HCT116 (cell line): ENCODE data around the gene TFPI2. TPM values are rescaled to one million over a fixed set of nuclear protein-coding genes. Genes with fewer than 3 reads are reported as not detected.

Experiments used
- ATAC-seq: fragments of 200-7000 bp; cut with Tn5 transposase; 2 replicates; pipeline ENCODE4 v1.9.1; 2020; ENCODE audit warnings: mild to moderate bottlenecking, moderate library complexity
- BruUV-seq: library from RNA; stranded (reverse); fragments of 400-500 nt; replicated peaks from 2 replicates; lab custom pipeline; 2021; lab: Mats Ljungman, UMichigan
- CTCF ChIA-PET: fragments of 300-600 bp; sonication (Branson Sonifier 250); formaldehyde crosslinking; loops from one replicate; lab custom pipeline; 2021; ENCODE audit warnings: antibody characterized with exemption; lab: Charles Lee
- POLR2A ChIA-PET: fragments of 300-600, 350-600 bp; sonication (Branson Sonifier 250); formaldehyde crosslinking; loops from one replicate; lab custom pipeline; 2021; ENCODE audit warnings: antibody characterized with exemption; lab: Charles Lee
- RAD21 ChIA-PET, 2 experiments: fragments of 300-600 bp; sonication (Branson Sonifier 250); formaldehyde crosslinking; loops; one replicate each; lab custom pipeline; 2023; ENCODE audit warnings: low total read pairs in 2 of 2; ENCODE audit not compliant: uncharacterized antibody in 2 of 2, unreplicated experiment in 2 of 2, low non-redundant PET in 1 of 2; lab: Charles Lee
- DNase-seq: peaks from one replicate; pipeline ENCODE4 v3.0.0-alpha.2; 2010; ENCODE audit warnings: low read depth, low spot score
- H2AFZ ChIP-seq: fragments of 200-600 bp; shearing (Covaris generic), sonication (generic); 2 replicates; pipeline ENCODE4 v1.6.1; 2017; ENCODE audit warnings: low read depth, mixed run types, mixed read lengths, antibody characterized with exemption, low read length; ENCODE audit not compliant: poor library complexity, severe bottlenecking
- H3K27ac ChIP-seq: 2 replicates; pipeline ENCODE4 v1.5.1; 2012; ENCODE audit warnings: low read depth, low read length
- H3K27me3 ChIP-seq: fragments of 200-600 bp; sonication (generic); 2 replicates; pipeline ENCODE4 v1.6.1; 2016; ENCODE audit warnings: mixed run types, low read length, mixed read lengths; ENCODE audit not compliant: insufficient read depth
- H3K36me3 ChIP-seq, 2 experiments: fragments of 200-500 bp in 1 of 2; fragments of 200-600 bp in 1 of 2; sonication (Bioruptor generic) in 1 of 2; sonication (generic) in 1 of 2; 2 replicates each; pipeline versions ENCODE4 v1.5.1 to v1.6.1; 2014 to 2016; ENCODE audit warnings: low read length in 2 of 2, inconsistent platforms in 1 of 2, mixed read lengths in 1 of 2, mixed run types in 1 of 2; ENCODE audit not compliant: insufficient read depth in 2 of 2, control insufficient read depth in 1 of 2
- H3K4me1 ChIP-seq, 2 experiments: fragments of 200-600 bp in 1 of 2; sonication (generic) in 1 of 2; 2 replicates each; pipeline versions ENCODE4 v1.5.1 to v1.6.1; 2012 to 2017; ENCODE audit warnings: low read length in 2 of 2, inconsistent platforms in 1 of 2, mild to moderate bottlenecking in 1 of 2, mixed read lengths in 1 of 2, mixed run types in 1 of 2, moderate library complexity in 1 of 2; ENCODE audit not compliant: insufficient read depth in 2 of 2, control insufficient read depth in 1 of 2
- H3K4me2 ChIP-seq: fragments of 200-600 bp; sonication (generic); 2 replicates; pipeline ENCODE4 v1.6.1; 2017; ENCODE audit warnings: mixed run types, low read length, mixed read lengths
- H3K4me3 ChIP-seq, 2 experiments: fragments of 200-600 bp in 1 of 2; sonication (generic) in 1 of 2; replicated peaks in 1 of 2; 2 replicates each; pipeline ENCODE4 v1.5.1; 2011 to 2016; ENCODE audit warnings: low read length in 2 of 2, control low read depth in 1 of 2, low read depth in 1 of 2, mild to moderate bottlenecking in 1 of 2, mixed read lengths in 1 of 2, mixed run types in 1 of 2
- H3K79me2 ChIP-seq: fragments of 200-600 bp; sonication (generic); 2 replicates; pipeline ENCODE4 v1.6.1; 2017; ENCODE audit warnings: mild to moderate bottlenecking, mixed run types, low read length, moderate library complexity, mixed read lengths; ENCODE audit not compliant: insufficient read depth
- H3K9ac ChIP-seq: fragments of 200-600 bp; sonication (generic); 2 replicates; pipeline ENCODE4 v1.6.1; 2016; ENCODE audit warnings: low read length, mixed read lengths
- H3K9me2 ChIP-seq: fragments of 200-600 bp; sonication (generic), shearing (Covaris generic); 2 replicates; pipeline ENCODE4 v1.6.1; 2017; ENCODE audit warnings: mixed run types, mild to moderate bottlenecking, moderate library complexity; ENCODE audit not compliant: insufficient read depth
- H3K9me3 ChIP-seq, 2 experiments: fragments of 200-500 bp in 1 of 2; fragments of 200-600 bp in 1 of 2; sonication (Bioruptor generic) in 1 of 2; sonication (generic) in 1 of 2; 2 replicates each; pipeline ENCODE4 v1.6.1; 2014 to 2017; ENCODE audit warnings: low read length in 2 of 2, mixed read lengths in 2 of 2, inconsistent platforms in 1 of 2, low read depth in 1 of 2, mild to moderate bottlenecking in 1 of 2, mixed run types in 1 of 2, moderate library complexity in 1 of 2; ENCODE audit not compliant: control insufficient read depth in 1 of 2, insufficient read depth in 1 of 2
- H4K20me1 ChIP-seq: fragments of 200-600 bp; sonication (generic), shearing (Covaris generic); 2 replicates; pipeline ENCODE4 v1.6.1; 2017; ENCODE audit warnings: mixed run types, mild to moderate bottlenecking, moderate library complexity; ENCODE audit not compliant: insufficient read depth
- CBX3 ChIP-seq: IDR thresholded peaks from 2 replicates; pipeline ENCODE4 v1.6.1; 2012; ENCODE audit warnings: low read depth
- CEBPB ChIP-seq: IDR thresholded peaks from 2 replicates; pipeline ENCODE4 v1.6.1; 2012; ENCODE audit warnings: low read depth
- intact Hi-C: fragments of 100-400 bp; cut with micrococcal nuclease; formaldehyde crosslinking; loops from 2 replicates; pipeline ENCODE4 v1.10.0; 2022
- total RNA-seq: library from RNA; stranded (reverse); gene quantifications from one replicate; pipeline ENCODE4 v1.2.1, GENCODE V29; 2021; ENCODE audit not compliant: unreplicated experiment

Gene TFPI2
- total RNA-seq, 1 experiment from 2014 or later = 0.15 TPM

GRCh38 chr7:93879356-93879755 is 11.2 kb downstream of the TFPI2 start:
- Histone ChIP-seq H3K4me1 (no peaks in the 10 kb centered on the region), H3K9me2 (peaks cover 3% of the 10 kb centered on the region; the same call in 1 of the 2 replicates), H3K9ac (no peak overlapping the region), H3K27ac (no peak overlapping the region), H3K27me3 (no peaks in the 10 kb centered on the region), H3K79me2 (no peaks in the 10 kb centered on the region), H3K36me3 (no peaks in the 10 kb centered on the region), H3K4me2 (no peak overlapping the region), H4K20me1 (no peaks in the 10 kb centered on the region), H3K4me3 (no peak overlapping the region), H3K9me3 (0 out of 4 replicates have a peak, but pooled peaks cover 3% of the 10 kb centered on the region in 2 experiments), H2AFZ (no peak overlapping the region)
- no peak for DNase-seq
- no peak for ATAC-seq
- intact Hi-C loops = loop anchor here (2.0 kb wide), 1 partner anchor 71 kb away; no protein-coding TSS in a partner anchor
- TF ChIP-seq CEBPB = no peak
- TF ChIP-seq CBX3 = 0 out of 2 replicates have a peak, but pooled peaks have one; percentile 43
- BruUV-seq = no TSS peak
- ChIA-PET RAD21 (no interaction called here), POLR2A (no interaction called here), CTCF (no interaction called here)

- H3K4me1 ChIP-seq = no peaks in the 10 kb centered on the region
- no peaks in the 10 kb centered on the region for H4K20me1 ChIP-seq
- BruUV-seq = no TSS peak
- no peak overlapping the region for H3K4me2 ChIP-seq
- no peaks in the 10 kb centered on the region for H3K27me3 ChIP-seq
- no peak overlapping the region for H3K27ac ChIP-seq
- no peak for ATAC-seq
- no peak overlapping the region for H2AFZ ChIP-seq
- ChIA-PET CTCF (no interaction called here), RAD21 (no interaction called here), POLR2A (no interaction called here)
- H3K9ac ChIP-seq = no peak overlapping the region
- 0 out of 4 replicates have a peak, but pooled peaks cover 3% of the 10 kb centered on the region in 2 experiments for H3K9me3 ChIP-seq
- peaks cover 3% of the 10 kb centered on the region; the same call in 1 of the 2 replicates for H3K9me2 ChIP-seq
- H3K4me3 ChIP-seq = no peak overlapping the region
- no peak for TF ChIP-seq CEBPB
- intact Hi-C loops = loop anchor here (2.0 kb wide), 1 partner anchor 73 kb away; no protein-coding TSS in a partner anchor
- H3K36me3 ChIP-seq = no peaks in the 10 kb centered on the region
- no peak for DNase-seq
- no peaks in the 10 kb centered on the region for H3K79me2 ChIP-seq
Observed at GRCh38 chr7:93877742-93878141, 12.8 kb downstream of the TFPI2 start.
